Stimulated activated CD8-positive, alpha-beta memory T cell treated with anti-CD3 and anti-CD28 coated beads, Interleukin-7, amount 100 ng/mL, for 24 hours (primary cell): ENCODE results near the gene ASB16.

ENCODE experiments used
- DNase-seq: peaks from one replicate; pipeline ENCODE4 v3.0.0-alpha.2; 2020; ENCODE audit warnings: low read depth

Gene ASB16

DNA sequence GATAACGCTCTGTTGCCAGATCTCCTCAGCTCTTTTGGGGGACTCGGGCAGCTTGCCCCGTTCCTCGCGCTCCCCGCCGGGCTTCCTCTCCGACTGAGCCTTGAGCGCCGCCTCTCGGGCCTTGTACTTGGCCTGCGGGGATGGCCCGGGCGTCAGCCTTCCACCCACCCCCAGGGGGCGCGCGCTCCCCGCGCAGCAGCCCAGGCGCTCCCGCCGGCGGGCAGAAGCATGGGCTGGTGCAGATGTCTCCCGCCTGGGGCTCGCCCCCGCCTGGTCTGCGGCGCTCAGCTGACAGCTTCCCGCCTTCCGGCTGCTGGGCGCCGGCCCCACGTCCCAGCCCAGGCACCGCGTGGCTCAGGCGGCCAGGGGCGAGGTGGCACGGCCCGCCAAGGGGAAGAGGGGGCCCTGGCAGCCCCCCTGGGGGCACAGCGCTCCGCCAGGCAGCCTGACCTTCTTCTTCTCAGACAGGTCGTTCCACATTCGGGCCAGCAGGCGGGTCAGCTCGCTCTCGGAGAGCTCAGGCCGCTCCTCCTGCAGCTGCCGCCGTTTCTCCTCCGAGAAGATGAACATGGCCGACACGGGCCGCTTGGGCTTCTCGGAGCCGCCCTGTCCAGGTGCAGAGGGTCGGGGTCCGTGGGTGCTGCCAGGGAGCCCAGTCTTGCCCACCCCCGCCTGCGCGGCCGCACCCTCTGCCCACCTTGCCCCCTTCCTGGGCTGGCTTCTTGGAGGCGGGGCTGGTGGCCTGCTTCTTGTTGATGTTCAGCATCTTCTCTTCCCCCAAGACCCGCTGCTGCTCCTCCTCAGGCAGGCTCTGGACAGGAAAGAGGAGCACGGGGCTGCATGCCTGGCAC lies 40.1 kb downstream of the ASB16 start:
- peak; percentile 75 for DNase-seq

GRCh38 chr17:44211281-44212265 lies 41.1 kb downstream of the ASB16 start:
- no peak for DNase-seq

DNA sequence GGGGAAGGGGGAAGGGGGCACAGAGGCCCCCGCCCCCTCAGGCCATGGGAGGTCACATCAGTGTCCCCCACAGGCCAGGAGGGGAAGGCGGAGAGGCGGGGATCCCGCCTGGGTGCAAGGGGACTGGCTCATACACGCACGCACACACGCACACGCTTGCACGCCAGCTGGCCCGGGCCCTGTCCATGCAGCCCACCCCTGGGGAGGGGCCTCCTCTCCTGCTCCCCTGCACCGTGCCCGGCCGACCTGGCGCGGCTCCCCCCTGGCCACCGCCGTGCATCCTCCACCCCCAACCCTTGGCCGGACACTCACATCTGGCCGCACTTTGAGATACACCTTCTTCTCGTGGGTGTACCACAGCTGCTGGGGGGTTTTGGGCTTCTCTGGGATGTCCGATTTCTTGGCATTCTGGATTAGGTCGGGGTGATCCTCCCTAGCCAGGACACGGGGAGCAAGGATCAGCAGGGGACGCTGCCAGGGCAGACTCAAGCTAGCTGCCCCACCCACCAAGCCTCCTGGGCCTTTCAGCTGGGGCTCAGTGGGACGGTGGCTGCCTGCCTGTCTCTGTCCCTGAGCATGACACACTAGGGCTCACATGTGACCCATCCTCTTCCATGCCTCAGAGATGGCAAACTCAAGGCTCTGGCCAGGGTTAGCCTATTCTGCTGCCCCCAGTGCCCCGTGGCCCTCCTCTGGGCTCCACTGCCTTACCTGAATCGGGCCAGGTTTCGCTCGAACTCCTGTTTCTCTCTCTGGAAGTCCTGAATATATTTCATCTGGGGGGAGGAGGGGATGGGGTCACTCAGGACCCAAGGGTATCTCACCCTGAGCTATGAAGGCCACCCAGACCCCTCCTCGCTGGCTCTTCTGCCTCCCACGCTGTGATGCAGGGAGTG lies 42.3 kb downstream of the ASB16 start:
- DNase-seq = no peak

DNA sequence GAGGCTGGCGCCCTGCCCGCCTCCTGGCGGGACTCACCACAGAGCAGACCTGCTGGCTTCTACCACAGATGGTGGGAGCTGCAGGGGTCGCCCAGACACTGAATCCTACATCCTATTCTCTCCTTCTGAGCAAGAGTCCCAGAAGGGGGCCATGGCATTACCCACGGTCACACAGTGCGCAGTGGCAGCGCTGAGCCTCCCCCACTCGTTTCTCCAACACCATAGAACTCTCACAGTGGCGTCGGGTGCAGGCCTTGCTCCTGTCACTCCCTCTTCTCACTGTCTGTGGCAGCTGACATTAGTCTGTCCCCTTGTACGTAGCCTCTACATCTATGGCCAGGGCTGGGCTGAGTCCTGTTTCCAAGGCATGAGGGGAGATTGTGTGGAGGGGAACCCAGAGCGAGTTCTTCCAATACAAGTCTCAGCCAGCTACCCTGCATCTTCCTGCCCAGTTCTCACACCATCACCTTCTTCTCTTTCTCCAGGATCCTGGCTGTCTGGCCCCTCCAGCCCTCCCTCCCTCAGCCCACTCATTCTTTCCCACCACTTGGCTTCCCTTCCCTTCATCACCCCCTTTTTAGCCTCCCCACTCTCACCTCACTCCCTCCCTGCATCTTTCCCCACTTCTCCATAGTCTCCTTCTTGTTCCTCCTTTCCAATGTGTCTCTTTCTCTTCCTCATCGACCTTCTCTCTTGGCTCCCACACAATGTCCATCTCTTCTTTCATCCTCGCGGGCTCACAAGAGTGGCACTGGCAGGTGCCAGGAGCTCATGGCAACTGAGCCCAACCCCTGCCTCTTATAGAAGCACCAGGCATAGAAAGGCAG lies 43.1 kb downstream of the ASB16 start:
- DNase-seq = no peak

GRCh38 chr17:44214230-44214494 lies 43.7 kb downstream of the ASB16 start:
- DNase-seq = no peak

- no peak for DNase-seq
Observed at GRCh38 chr17:44214896-44215295, 44.4 kb downstream of the ASB16 start.

DNA sequence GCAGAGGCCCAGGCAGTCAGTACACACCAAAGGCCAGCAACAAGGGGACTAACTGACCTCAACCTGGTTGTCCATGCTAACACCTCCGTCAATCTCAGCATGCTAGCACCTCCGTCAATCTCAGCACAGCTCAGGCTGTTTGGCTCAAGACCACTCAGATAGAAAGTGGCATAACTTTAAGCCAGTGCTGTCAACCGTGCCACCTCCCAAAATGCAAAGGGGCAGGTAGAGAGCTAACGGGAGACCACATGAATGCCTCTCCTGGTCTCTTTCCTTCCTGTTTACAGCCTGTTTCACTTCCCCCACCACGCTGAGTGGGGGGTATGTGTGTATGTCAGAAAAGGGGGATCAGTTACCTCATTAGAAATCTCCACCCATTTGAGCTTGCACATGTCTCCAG lies 45.7 kb downstream of the ASB16 start:
- DNase-seq = no peak

DNA sequence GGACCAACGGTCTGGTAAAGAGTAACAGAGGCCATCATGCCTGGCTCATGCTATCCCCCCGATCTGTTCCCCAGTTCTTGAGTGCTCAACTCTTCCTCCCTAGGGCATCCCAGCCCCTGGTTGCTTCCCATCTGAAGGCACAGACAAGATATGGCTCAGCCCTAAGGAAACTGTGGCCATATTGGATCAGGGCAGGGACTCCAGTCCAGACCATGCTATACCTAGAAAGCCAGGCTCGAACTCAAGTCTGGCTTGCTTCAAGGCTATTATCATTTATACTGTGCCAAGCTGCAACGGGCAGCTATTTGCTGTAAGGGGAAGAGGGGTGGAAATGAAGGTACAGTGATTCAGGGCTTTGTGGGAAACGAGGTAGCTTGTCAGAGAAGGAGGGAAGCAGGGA lies 46.2 kb downstream of the ASB16 start:
- DNase-seq = no peak

GRCh38 chr17:44217738-44218343 lies 47.3 kb downstream of the ASB16 start:
- no peak for DNase-seq

DNA sequence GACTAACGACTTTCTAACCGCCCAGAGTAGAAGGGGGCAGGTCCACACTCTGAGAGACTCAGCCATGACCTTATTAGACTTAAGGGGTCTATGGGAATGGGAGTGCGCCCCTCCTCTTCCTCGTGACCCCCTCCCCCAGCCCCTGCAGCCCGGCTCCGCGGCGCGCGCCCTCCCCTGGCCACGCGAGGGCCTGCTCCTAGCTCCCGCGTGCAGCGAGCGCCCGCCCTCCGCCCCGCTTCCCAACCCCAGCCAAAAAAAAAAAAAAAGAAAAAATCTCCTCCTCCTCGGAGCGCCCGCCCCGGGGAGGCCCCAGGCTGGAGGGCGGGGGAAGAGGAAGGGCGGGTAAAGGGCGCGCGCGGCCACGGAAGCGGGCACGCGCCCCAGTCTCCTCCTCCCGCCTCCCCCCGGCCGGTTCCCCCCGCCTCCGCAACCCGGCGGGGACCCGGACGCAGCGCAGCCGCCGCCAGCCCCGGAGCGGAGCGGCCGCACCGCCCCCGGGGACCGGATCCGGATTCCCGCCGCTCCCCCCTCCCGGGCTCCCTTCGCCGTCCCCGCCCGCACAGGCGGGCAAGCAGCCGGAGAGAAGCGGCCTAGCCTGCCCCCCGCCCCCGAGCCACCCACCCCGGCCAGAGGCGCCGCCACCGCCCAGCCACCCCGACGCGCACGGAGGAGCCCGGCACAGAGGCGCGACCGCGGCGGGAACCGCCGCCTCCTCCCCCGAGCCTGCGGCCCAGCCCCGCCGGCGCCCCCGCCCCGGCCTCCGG lies 48.0 kb downstream of the ASB16 start:
- DNase-seq = no peak

- no peak for DNase-seq
Observed at GRCh38 chr17:44219108-44219615, 48.7 kb downstream of the ASB16 start.

- DNase-seq = no peak
Observed at GRCh38 chr17:44219616-44220212, 49.2 kb downstream of the ASB16 start, which contains the start of gene UBTF. Gene UBTF (minus strand): TSS chr17:44219675. CDS start chr17:44218229, 1,446 bp downstream.

DNA sequence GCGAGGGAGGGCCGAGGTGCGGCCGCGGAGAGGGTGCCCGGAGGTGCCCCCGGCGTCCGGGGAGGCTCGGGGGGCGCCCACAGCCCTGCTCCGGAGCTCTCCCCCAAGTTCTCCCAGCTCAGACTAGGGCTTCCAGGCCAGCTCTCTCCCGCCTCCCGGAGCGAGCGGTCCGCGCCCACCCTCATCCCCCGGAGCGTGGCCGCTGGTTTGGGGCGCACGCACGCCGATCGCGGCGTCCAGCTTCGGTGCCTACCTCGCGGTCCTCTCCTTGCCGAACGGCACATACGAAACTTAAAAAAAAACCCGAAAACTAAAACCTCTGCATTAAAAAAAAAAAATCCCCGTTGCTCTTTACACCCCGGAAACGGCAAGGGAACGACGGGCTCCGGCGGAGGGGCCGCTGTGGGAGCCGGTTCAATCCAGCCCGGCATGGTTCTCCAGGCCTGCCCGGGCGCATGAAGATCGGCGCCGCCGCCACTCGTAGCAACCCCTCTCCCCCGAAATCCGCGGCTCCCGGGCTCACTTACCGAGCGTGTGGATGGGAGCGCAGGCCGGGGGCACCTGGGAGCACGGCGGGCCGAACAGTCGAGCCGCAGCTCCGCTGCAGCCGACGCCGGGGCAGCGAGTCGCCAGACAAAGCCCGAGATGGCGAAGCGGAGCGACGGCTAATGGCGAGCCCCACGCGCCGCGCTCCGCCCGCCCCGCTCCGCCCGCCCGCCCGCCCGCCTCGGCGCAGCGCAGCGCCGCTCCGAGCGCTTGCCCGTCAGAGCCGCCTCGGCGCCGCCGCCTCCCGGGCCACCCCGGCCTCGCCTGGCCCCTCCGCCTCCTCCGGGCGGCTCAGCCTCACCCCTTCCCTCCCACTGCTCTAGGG lies 49.9 kb downstream of the ASB16 start:
- no peak for DNase-seq

GRCh38 chr17:44221084-44221861 lies 50.8 kb downstream of the ASB16 start:
- DNase-seq = no peak

- DNase-seq = no peak
Observed at GRCh38 chr17:44221862-44222111, 51.3 kb downstream of the ASB16 start.

DNA sequence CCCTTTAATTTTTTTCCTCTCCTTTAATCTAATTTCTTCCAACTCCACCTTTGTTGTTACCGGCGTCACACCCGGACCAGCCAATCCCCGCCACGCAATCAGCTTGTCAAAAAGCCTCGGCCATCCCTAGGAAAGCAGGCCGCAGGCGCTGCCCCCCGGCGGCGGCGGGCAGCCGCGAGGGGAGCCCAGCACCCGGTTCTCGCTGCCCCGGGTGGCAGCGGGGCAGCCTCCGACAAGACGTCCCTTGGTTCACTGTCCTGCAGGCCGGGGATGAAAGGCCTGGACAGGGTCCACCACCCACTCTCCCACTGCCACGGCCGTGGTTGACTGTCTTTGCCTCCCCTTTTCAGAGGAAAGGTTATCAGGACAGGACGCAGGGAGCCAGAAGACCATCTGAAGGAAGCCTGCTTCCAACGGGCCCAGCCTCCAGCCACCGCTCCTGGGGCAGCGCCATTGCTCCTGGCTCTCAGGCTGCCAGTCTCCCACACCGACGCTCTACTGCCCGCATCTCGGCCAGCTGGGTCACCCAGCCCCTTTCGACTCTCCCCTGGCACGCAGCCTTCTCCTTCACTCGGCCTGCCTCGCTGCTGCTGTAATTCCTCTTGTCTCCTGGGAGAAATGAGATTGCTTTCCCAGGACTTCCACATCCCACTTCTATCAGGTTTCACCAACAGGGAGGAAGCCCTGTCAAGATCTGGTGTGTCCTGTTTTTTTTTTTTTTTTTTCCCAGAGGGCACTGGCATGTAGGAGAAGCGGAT lies 51.8 kb downstream of the ASB16 start:
- DNase-seq = no peak

- DNase-seq = no peak
Observed at GRCh38 chr17:44223541-44224071, 53.1 kb downstream of the ASB16 start.
